K562 (cell line): Measurements from ENCODE around the gene DDAH2. TPM values are rescaled to one million over a fixed set of nuclear protein-coding genes. Genes with fewer than 3 reads are reported as not detected.
A peak's percentile ranks its signal among the peaks of the same experiment; 100 is the strongest.

ENCODE experiments used
- CHD4 ChIP-seq: fragments of 200-600 bp; sonication (generic); IDR thresholded peaks from 3 replicates; pipeline ENCODE4 v1.6.1; 2012; ENCODE audit warnings: low read depth, mild to moderate bottlenecking, mixed read lengths, low read length, inconsistent platforms; ENCODE audit not compliant: insufficient read depth, insufficient replicate concordance, poor library complexity, severe bottlenecking
- MED1 ChIP-seq: sonication (generic); formaldehyde crosslinking; IDR thresholded peaks from 2 replicates; pipeline ENCODE4 v1.8.1; 2023; ENCODE audit warnings: missing genetic modification reagents, borderline replicate concordance
- PCBP1 ChIP-seq: fragments of 200-400 bp; formaldehyde crosslinking; IDR thresholded peaks from 2 replicates; pipeline ENCODE4 v1.6.1; 2018; ENCODE audit warnings: mild to moderate bottlenecking, low read depth, low read length; ENCODE audit not compliant: poor library complexity, severe bottlenecking
- RBBP5 ChIP-seq: fragments of 200-600 bp; sonication (generic); IDR thresholded peaks from 2 replicates; pipeline ENCODE4 v1.6.1; 2012; ENCODE audit warnings: borderline replicate concordance, mild to moderate bottlenecking, low read length, control low read depth, inconsistent platforms; ENCODE audit not compliant: insufficient read depth, poor library complexity, severe bottlenecking
- RHOXF2B ChIP-seq: fragments of 250-450 bp; sonication (Bioruptor Pico); conservative IDR thresholded peaks from 2 replicates; pipeline ENCODE4 v1.5.1; 2021
- SP1 ChIP-seq: sonication (generic); formaldehyde crosslinking; IDR thresholded peaks from 2 replicates; pipeline ENCODE4 v1.8.1; 2022; ENCODE audit warnings: mild to moderate bottlenecking, missing genetic modification reagents
- ZNF57 ChIP-seq: fragments of 450-650 bp; formaldehyde crosslinking; IDR thresholded peaks from 2 replicates; pipeline ENCODE4 v1.4.0; 2020; ENCODE audit warnings: mild to moderate bottlenecking, moderate library complexity
- ZNF695 ChIP-seq: fragments of 450-650 bp; formaldehyde crosslinking; IDR thresholded peaks from 2 replicates; pipeline ENCODE4 v1.4.0; 2020; ENCODE audit warnings: mild to moderate bottlenecking, moderate library complexity
- polyA plus RNA-seq, 8 experiments: library from polyadenylated mRNA; depleted of rRNA in 4 of 8; stranded (reverse) in 5 of 8; unstranded in 3 of 8; fragments of >200 nt; fragmentation: Nextera tagmentation in 2 of 8; fragmentation: Illumina TruSeq in 1 of 8; extraction: Ambion mirVana in 2 of 8; extraction: Trizol in 1 of 8; gene quantifications; 2 replicates each; pipeline versions ENCODE4 v1.2.1 to v1.2.3, GENCODE V29; 2011 to 2014; ENCODE audit warnings: inconsistent platforms in 1 of 8, missing spikeins in 1 of 8
- total RNA-seq, 7 experiments: library from RNA; depleted of rRNA in 6 of 7; stranded (reverse); fragments of >200 nt in 6 of 7; fragmentation: Illumina TruSeq in 2 of 7; extraction: Trizol in 2 of 7; gene quantifications; 2 replicates each; pipeline versions ENCODE4 v1.2.1 to v1.2.3, GENCODE V29; 2011 to 2021; ENCODE audit warnings: low replicate concordance in 1 of 7
- TF ChIP-seq, protein P1 (sequence below): fragments of 450-650 bp; IDR thresholded peaks from 2 replicates; pipeline ENCODE4 v1.6.1; 2014; ENCODE audit warnings: low read depth, mild to moderate bottlenecking, moderate library complexity, borderline replicate concordance
- TF ChIP-seq, protein P2 (sequence below): conservative IDR thresholded peaks from 2 replicates; pipeline ENCODE4 v1.6.1; 2011; ENCODE audit warnings: low read depth, mild to moderate bottlenecking, low read length; ENCODE audit not compliant: control insufficient read depth
- TF ChIP-seq, protein P3 (sequence below): fragments of 200-600 bp; sonication (generic); IDR thresholded peaks from one replicate; pipeline ENCODE4 v1.6.1; 2012; ENCODE audit warnings: mild to moderate bottlenecking, low read depth, low read length, inconsistent platforms

Gene DDAH2
- total and polyA plus RNA-seq, 9 of the 15 experiments (the other 6 are each of a cell fraction or from before 2014, with no cell fraction given), result 1.8 to 45.4 (median 21.4) TPM

DNA sequence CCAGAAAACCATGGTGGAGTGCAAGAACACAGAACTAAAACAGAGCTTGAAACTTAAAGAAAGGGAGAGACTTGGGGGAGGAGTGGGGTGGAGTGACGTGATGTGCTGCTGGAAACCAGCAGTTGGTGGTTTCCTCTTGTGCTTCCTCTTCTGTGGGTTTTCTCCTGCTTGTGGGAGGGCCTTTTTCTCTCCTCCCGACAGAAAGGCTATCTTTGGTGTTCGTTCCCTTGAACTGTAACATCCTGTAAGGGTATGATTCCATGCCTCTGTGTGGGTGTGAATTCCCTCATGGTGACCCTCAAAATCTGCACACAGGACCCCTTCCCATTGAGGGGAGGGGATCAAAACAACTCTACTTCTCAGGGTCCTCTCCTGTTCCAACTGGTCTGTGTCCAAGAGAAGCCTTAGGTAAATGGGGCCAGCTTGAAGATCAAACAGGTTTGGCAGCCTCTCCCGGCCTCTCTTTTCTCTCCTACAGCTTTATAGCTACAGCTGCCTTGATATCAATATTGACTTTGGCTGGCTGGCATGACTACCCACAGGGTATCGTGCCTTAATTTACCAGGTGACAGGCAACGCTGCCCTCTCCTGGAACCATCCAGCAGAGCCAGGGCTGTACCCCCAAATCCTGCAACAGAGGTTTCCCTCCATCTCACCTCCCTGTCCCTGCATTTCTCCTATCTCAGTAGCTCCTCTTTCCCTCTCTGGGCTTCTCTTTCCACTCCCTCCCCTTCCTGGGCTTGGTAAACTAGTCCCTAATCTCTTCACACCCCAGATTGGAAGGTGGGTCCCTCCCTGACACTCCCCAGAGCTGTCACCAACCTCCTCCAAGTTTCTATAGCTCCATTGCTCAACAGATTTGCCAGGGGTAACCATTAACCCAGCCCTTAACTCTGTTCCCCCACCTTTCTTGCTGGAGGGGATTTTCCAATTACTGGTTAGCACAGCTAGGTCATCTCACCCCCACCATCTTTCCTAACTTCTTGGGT is 9.2 kb upstream of the DDAH2 start (continued):
- TF ChIP-seq, protein P1, sequence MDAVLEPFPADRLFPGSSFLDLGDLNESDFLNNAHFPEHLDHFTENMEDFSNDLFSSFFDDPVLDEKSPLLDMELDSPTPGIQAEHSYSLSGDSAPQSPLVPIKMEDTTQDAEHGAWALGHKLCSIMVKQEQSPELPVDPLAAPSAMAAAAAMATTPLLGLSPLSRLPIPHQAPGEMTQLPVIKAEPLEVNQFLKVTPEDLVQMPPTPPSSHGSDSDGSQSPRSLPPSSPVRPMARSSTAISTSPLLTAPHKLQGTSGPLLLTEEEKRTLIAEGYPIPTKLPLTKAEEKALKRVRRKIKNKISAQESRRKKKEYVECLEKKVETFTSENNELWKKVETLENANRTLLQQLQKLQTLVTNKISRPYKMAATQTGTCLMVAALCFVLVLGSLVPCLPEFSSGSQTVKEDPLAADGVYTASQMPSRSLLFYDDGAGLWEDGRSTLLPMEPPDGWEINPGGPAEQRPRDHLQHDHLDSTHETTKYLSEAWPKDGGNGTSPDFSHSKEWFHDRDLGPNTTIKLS, result no peak
- no peak for TF ChIP-seq ZNF695
- TF ChIP-seq RHOXF2B (CRISPR knock-in tag), result 0 out of 2 replicates have a peak, but pooled peaks have one; percentile 7
- TF ChIP-seq CHD4, result no peak
- peak; percentile 77 for TF ChIP-seq RBBP5
- TF ChIP-seq MED1 (CRISPR knock-in tag), result no peak
- TF ChIP-seq, protein P2, sequence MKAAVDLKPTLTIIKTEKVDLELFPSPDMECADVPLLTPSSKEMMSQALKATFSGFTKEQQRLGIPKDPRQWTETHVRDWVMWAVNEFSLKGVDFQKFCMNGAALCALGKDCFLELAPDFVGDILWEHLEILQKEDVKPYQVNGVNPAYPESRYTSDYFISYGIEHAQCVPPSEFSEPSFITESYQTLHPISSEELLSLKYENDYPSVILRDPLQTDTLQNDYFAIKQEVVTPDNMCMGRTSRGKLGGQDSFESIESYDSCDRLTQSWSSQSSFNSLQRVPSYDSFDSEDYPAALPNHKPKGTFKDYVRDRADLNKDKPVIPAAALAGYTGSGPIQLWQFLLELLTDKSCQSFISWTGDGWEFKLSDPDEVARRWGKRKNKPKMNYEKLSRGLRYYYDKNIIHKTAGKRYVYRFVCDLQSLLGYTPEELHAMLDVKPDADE, result no peak
- TF ChIP-seq PCBP1, result no peak
- peak; percentile 81 for TF ChIP-seq SP1 (CRISPR knock-in tag)
- TF ChIP-seq, protein P3, sequence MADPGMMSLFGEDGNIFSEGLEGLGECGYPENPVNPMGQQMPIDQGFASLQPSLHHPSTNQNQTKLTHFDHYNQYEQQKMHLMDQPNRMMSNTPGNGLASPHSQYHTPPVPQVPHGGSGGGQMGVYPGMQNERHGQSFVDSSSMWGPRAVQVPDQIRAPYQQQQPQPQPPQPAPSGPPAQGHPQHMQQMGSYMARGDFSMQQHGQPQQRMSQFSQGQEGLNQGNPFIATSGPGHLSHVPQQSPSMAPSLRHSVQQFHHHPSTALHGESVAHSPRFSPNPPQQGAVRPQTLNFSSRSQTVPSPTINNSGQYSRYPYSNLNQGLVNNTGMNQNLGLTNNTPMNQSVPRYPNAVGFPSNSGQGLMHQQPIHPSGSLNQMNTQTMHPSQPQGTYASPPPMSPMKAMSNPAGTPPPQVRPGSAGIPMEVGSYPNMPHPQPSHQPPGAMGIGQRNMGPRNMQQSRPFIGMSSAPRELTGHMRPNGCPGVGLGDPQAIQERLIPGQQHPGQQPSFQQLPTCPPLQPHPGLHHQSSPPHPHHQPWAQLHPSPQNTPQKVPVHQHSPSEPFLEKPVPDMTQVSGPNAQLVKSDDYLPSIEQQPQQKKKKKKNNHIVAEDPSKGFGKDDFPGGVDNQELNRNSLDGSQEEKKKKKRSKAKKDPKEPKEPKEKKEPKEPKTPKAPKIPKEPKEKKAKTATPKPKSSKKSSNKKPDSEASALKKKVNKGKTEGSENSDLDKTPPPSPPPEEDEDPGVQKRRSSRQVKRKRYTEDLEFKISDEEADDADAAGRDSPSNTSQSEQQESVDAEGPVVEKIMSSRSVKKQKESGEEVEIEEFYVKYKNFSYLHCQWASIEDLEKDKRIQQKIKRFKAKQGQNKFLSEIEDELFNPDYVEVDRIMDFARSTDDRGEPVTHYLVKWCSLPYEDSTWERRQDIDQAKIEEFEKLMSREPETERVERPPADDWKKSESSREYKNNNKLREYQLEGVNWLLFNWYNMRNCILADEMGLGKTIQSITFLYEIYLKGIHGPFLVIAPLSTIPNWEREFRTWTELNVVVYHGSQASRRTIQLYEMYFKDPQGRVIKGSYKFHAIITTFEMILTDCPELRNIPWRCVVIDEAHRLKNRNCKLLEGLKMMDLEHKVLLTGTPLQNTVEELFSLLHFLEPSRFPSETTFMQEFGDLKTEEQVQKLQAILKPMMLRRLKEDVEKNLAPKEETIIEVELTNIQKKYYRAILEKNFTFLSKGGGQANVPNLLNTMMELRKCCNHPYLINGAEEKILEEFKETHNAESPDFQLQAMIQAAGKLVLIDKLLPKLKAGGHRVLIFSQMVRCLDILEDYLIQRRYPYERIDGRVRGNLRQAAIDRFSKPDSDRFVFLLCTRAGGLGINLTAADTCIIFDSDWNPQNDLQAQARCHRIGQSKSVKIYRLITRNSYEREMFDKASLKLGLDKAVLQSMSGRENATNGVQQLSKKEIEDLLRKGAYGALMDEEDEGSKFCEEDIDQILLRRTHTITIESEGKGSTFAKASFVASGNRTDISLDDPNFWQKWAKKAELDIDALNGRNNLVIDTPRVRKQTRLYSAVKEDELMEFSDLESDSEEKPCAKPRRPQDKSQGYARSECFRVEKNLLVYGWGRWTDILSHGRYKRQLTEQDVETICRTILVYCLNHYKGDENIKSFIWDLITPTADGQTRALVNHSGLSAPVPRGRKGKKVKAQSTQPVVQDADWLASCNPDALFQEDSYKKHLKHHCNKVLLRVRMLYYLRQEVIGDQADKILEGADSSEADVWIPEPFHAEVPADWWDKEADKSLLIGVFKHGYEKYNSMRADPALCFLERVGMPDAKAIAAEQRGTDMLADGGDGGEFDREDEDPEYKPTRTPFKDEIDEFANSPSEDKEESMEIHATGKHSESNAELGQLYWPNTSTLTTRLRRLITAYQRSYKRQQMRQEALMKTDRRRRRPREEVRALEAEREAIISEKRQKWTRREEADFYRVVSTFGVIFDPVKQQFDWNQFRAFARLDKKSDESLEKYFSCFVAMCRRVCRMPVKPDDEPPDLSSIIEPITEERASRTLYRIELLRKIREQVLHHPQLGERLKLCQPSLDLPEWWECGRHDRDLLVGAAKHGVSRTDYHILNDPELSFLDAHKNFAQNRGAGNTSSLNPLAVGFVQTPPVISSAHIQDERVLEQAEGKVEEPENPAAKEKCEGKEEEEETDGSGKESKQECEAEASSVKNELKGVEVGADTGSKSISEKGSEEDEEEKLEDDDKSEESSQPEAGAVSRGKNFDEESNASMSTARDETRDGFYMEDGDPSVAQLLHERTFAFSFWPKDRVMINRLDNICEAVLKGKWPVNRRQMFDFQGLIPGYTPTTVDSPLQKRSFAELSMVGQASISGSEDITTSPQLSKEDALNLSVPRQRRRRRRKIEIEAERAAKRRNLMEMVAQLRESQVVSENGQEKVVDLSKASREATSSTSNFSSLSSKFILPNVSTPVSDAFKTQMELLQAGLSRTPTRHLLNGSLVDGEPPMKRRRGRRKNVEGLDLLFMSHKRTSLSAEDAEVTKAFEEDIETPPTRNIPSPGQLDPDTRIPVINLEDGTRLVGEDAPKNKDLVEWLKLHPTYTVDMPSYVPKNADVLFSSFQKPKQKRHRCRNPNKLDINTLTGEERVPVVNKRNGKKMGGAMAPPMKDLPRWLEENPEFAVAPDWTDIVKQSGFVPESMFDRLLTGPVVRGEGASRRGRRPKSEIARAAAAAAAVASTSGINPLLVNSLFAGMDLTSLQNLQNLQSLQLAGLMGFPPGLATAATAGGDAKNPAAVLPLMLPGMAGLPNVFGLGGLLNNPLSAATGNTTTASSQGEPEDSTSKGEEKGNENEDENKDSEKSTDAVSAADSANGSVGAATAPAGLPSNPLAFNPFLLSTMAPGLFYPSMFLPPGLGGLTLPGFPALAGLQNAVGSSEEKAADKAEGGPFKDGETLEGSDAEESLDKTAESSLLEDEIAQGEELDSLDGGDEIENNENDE, result no peak
- TF ChIP-seq ZNF57 (CRISPR knock-in tag), result peak; percentile 63
